ENCODE results near the gene AKAP8L. TPM values are rescaled to one million over a fixed set of nuclear protein-coding genes. Genes with fewer than 3 reads are reported as not detected.
"Not testable (repeated sequence)": the region's sequence is repeated elsewhere in the genome, so short reads cannot be mapped to it uniquely, and the experiment has no call there.

The AKAP8L gene
- total and polyA plus RNA-seq, 10 of the 15 experiments (the other 5 are each of a cell fraction or from before 2014, with no cell fraction given): 0.66 to 64.3 (median 40.0) TPM

GRCh38 chr19:15337202-15337601 is 81.6 kb downstream of the AKAP8L start:
- Histone ChIP-seq H3K27ac (ENCODE audit: control insufficient read depth, insufficient read depth) (no peak overlapping the region), H3K36me3 (ENCODE audit: control insufficient read depth in 2 of 2, insufficient read depth in 2 of 2, low read length in 1 of 2) (no peaks in the 10 kb centered on the region), H3K9ac (ENCODE audit: control insufficient read depth, insufficient read depth, low read length) (no peak overlapping the region), H3K4me1 (ENCODE audit: control insufficient read depth, insufficient read depth, low read length) (peaks cover 8% of the 10 kb centered on the region), H3K27me3 (replicated peaks in 1 of 2; ENCODE audit: control insufficient read depth in 2 of 2, insufficient read depth in 2 of 2, low read length in 1 of 2) (no peaks in the 10 kb centered on the region), H4K20me1 (ENCODE audit: control insufficient read depth, insufficient read depth) (no peaks in the 10 kb centered on the region), H3K4me3 (no peak overlapping the region), H3K79me2 (ENCODE audit: control insufficient read depth, insufficient read depth, low read length) (peaks cover 12% of the 10 kb centered on the region), H3K4me2 (ENCODE audit: control insufficient read depth, insufficient read depth) (no peak overlapping the region), H2AFZ (ENCODE audit: control insufficient read depth, low read depth, low read length) (no peak overlapping the region), H3K9me3 (replicated peaks; ENCODE audit: control insufficient read depth, insufficient read depth, low read length) (no peaks in the 10 kb centered on the region)
- ChIA-PET RAD21 (ENCODE audit: unreplicated experiment) (interaction anchor here (0.8 to 1.1 kb wide), 2 partner anchors 13 to 22 kb away, joined by 3 read pairs; no protein-coding TSS in a partner anchor), CTCF (interaction anchor here (1.5 kb wide), 1 partner anchor 54 kb away, joined by 3 read pairs; no protein-coding TSS in a partner anchor), SMC1A (ENCODE audit: uncharacterized antibody, unreplicated experiment) (interaction anchor here (0.8 to 1.4 kb wide), 2 partner anchors 14 to 44 kb away, joined by 3 to 4 read pairs; no protein-coding TSS in a partner anchor), POLR2A (interaction anchor here (0.9 kb wide), 1 partner anchor 15 kb away, joined by 5 read pairs; no protein-coding TSS in a partner anchor)
- intact Hi-C loops (cut with micrococcal nuclease; ENCODE audit: unreplicated experiment): no loop called here
- DNase-seq (ENCODE audit: low read depth, low spot score) (no peak), FAIRE-seq (no peak), ATAC-seq (no peak)
- BruUV-seq (replicated peaks): no TSS peak
- no peak for TF ChIP-seq RELB (IDR thresholded peaks at IDR 0.05; ENCODE audit: low read depth)
- TF ChIP-seq SMC3 (IDR thresholded peaks at IDR 0.05; ENCODE audit: borderline replicate concordance, low read length): no peak
- TF ChIP-seq POLR2AphosphoS2 (IDR thresholded peaks at IDR 0.05; ENCODE audit: low read depth, low read length): no peak
- TF ChIP-seq, protein P1, sequence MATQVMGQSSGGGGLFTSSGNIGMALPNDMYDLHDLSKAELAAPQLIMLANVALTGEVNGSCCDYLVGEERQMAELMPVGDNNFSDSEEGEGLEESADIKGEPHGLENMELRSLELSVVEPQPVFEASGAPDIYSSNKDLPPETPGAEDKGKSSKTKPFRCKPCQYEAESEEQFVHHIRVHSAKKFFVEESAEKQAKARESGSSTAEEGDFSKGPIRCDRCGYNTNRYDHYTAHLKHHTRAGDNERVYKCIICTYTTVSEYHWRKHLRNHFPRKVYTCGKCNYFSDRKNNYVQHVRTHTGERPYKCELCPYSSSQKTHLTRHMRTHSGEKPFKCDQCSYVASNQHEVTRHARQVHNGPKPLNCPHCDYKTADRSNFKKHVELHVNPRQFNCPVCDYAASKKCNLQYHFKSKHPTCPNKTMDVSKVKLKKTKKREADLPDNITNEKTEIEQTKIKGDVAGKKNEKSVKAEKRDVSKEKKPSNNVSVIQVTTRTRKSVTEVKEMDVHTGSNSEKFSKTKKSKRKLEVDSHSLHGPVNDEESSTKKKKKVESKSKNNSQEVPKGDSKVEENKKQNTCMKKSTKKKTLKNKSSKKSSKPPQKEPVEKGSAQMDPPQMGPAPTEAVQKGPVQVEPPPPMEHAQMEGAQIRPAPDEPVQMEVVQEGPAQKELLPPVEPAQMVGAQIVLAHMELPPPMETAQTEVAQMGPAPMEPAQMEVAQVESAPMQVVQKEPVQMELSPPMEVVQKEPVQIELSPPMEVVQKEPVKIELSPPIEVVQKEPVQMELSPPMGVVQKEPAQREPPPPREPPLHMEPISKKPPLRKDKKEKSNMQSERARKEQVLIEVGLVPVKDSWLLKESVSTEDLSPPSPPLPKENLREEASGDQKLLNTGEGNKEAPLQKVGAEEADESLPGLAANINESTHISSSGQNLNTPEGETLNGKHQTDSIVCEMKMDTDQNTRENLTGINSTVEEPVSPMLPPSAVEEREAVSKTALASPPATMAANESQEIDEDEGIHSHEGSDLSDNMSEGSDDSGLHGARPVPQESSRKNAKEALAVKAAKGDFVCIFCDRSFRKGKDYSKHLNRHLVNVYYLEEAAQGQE (IDR thresholded peaks at IDR 0.05; ENCODE audit: low read depth, low read length): no peak
- TF ChIP-seq TCF7 (IDR thresholded peaks at IDR 0.05; ENCODE audit: borderline replicate concordance): no peak
- TF ChIP-seq RELA (IDR thresholded peaks at IDR 0.05; ENCODE audit: borderline replicate concordance, partially characterized antibody): no peak
- no peak for TF ChIP-seq ZNF384 (IDR thresholded peaks at IDR 0.05; ENCODE audit: borderline replicate concordance, low read depth, low read length)
- TF ChIP-seq NBN (IDR thresholded peaks at IDR 0.05): no peak
- TF ChIP-seq MEF2B (IDR thresholded peaks at IDR 0.05; ENCODE audit: partially characterized antibody, poor library complexity, severe bottlenecking): no peak
- TF ChIP-seq ZNF274 (IDR thresholded peaks at IDR 0.05; ENCODE audit: insufficient read depth, insufficient read length): no peak
- TF ChIP-seq ESRRA (IDR thresholded peaks at IDR 0.05; ENCODE audit: low read length): no peak
- WGBS (ENCODE audit: insufficient coverage, insufficient replicate concordance, low lambda C conversion rate, missing lambda C conversion rate): 74% methylated on average over 8 of the region's 8 CpGs
- in situ Hi-C loops (cut with MboI): no loop called here

DNA sequence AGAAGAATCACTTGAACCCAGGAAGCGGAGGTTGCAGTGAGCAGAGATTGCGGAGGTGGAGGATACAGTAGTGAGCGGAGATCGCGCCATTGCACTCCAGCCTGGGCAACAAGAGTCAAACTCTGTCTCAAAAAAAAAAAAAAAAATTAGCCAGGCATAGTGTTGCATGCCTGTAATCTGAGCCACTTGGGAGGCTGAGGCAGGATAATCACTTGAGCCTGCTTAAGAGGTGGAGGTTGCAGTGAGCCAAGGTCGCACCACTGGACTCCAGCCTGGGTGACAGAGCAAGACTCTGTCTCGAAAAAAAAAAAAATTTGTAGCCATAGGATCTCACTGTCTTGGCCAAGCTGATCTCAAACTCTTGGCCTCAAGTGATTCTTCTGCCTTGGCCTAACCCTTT is 82.8 kb downstream of the AKAP8L start:
- DNase-seq (ENCODE audit: low read depth, low spot score); H3K27ac ChIP-seq (ENCODE audit: control insufficient read depth, insufficient read depth); ATAC-seq; H3K36me3 ChIP-seq (ENCODE audit: control insufficient read depth in 2 of 2, insufficient read depth in 2 of 2, low read length in 1 of 2); FAIRE-seq; H3K4me2 ChIP-seq (ENCODE audit: control insufficient read depth, insufficient read depth); H3K9ac ChIP-seq (ENCODE audit: control insufficient read depth, insufficient read depth, low read length); intact Hi-C loops (cut with micrococcal nuclease; ENCODE audit: unreplicated experiment); in situ Hi-C loops (cut with MboI); H4K20me1 ChIP-seq (ENCODE audit: control insufficient read depth, insufficient read depth); H2AFZ ChIP-seq (ENCODE audit: control insufficient read depth, low read depth, low read length); H3K4me3 ChIP-seq; BruUV-seq (replicated peaks); POLR2A ChIA-PET; RAD21 ChIA-PET (ENCODE audit: unreplicated experiment); H3K4me1 ChIP-seq (ENCODE audit: control insufficient read depth, insufficient read depth, low read length); H3K27me3 ChIP-seq (replicated peaks in 1 of 2; ENCODE audit: control insufficient read depth in 2 of 2, insufficient read depth in 2 of 2, low read length in 1 of 2); H3K9me3 ChIP-seq (replicated peaks; ENCODE audit: control insufficient read depth, insufficient read depth, low read length): not testable (repeated sequence)
- peaks cover 22% of the 10 kb centered on the region for H3K79me2 ChIP-seq (ENCODE audit: control insufficient read depth, insufficient read depth, low read length)
- WGBS (ENCODE audit: insufficient coverage, insufficient replicate concordance, low lambda C conversion rate, missing lambda C conversion rate): 94% methylated on average over 7 of the region's 7 CpGs
- SMC1A ChIA-PET (ENCODE audit: uncharacterized antibody, unreplicated experiment): interaction anchor here (0.6 kb wide), 1 partner anchor 12 kb away, joined by 3 read pairs; no protein-coding TSS in a partner anchor
- CTCF ChIA-PET: interaction anchor here (0.9 to 1.5 kb wide), 3 partner anchors 11 to 53 kb away, joined by 3 read pairs; no protein-coding TSS in a partner anchor
